GM13977 (cell line): ENCODE results near the gene GUCA2A.
A peak's percentile ranks its signal among the peaks of the same experiment; 100 is the strongest.

Experiments used
- DNase-seq: peaks from one replicate; pipeline ENCODE4 v3.0.0; 2012; ENCODE audit warnings: low spot score
- CTCF ChIP-seq: IDR thresholded peaks from 2 replicates; pipeline ENCODE4 v1.5.1; 2012; ENCODE audit warnings: mild to moderate bottlenecking, control low read depth; ENCODE audit not compliant: insufficient read depth; ENCODE audit errors: extremely low read depth, missing control alignments
- in situ Hi-C: fragments of 300-500 bp; cut with MboI; formaldehyde crosslinking; loops from one replicate; pipeline ENCODE4 v1.12.0; 2022; ENCODE audit warnings: low sequenced_read_pairs, low pct_unique_long_range_greater_than_20kb, mixed read lengths, inconsistent platforms; ENCODE audit not compliant: unreplicated experiment

GUCA2A gene

GRCh38 chr1:42178249-42178648 is 13.7 kb upstream of the GUCA2A start:
- in situ Hi-C loops = no loop called here
- no peak for DNase-seq
- no peak for TF ChIP-seq CTCF

- DNase-seq = no peak
- TF ChIP-seq CTCF = no peak
- in situ Hi-C loops = no loop called here
These were observed 13.0 kb upstream of the GUCA2A start for GRCh38 chr1:42177541-42177981.

GRCh38 chr1:42176902-42177519 is 12.5 kb upstream of the GUCA2A start:
- TF ChIP-seq CTCF = peak; percentile 83
- DNase-seq = peak; percentile 73
- in situ Hi-C loops = no loop called here

GRCh38 chr1:42175314-42176054 is 10.9 kb upstream of the GUCA2A start:
- in situ Hi-C loops = no loop called here
- no peak for DNase-seq
- no peak for TF ChIP-seq CTCF

- DNase-seq = no peak
- no peak for TF ChIP-seq CTCF
- in situ Hi-C loops = no loop called here
These were observed 9.6 kb upstream of the GUCA2A start for GRCh38 chr1:42173961-42174735.

GRCh38 chr1:42173155-42173933 is 8.8 kb upstream of the GUCA2A start:
- peak; percentile 81 for DNase-seq
- in situ Hi-C loops = no loop called here
- peak; percentile 97 for TF ChIP-seq CTCF
